A673 (cell line): ENCODE results near the gene C4B. TPM values are rescaled to one million over a fixed set of nuclear protein-coding genes. Genes with fewer than 3 reads are reported as not detected.

ENCODE experiments used
- BruUV-seq: library from RNA; stranded (reverse); fragments of 400-500 nt; replicated peaks from 2 replicates; lab custom pipeline; 2021; lab: Mats Ljungman, UMichigan
- CTCF ChIA-PET: fragments of 300-600 bp; sonication (Branson Sonifier 250); formaldehyde crosslinking; loops from one replicate; lab custom pipeline; 2022; ENCODE audit warnings: antibody characterized with exemption; lab: Charles Lee
- POLR2A ChIA-PET: fragments of 300-600 bp; sonication (Branson Sonifier 250); formaldehyde crosslinking; loops from one replicate; lab custom pipeline; 2022; ENCODE audit warnings: antibody characterized with exemption; ENCODE audit not compliant: low non-redundant PET; lab: Charles Lee
- DNase-seq: peaks from one replicate; pipeline ENCODE4 v3.0.0-alpha.2; 2015; ENCODE audit warnings: low spot score
- H3K27ac ChIP-seq: fragments of 200-600 bp; sonication (generic); 2 replicates; pipeline ENCODE4 v1.5.1; 2016; ENCODE audit warnings: mixed run types, low read depth, mild to moderate bottlenecking, mixed read lengths, antibody characterized with exemption, low read length; ENCODE audit not compliant: poor library complexity, severe bottlenecking
- H3K27me3 ChIP-seq: fragments of 200-600 bp; sonication (generic); replicated peaks from 2 replicates; pipeline ENCODE4 v1.6.1; 2017; ENCODE audit warnings: mixed run types, low read depth, mild to moderate bottlenecking, mixed read lengths, antibody characterized with exemption, low read length; ENCODE audit not compliant: insufficient read depth, poor library complexity
- H3K36me3 ChIP-seq: fragments of 200-600 bp; sonication (generic); 2 replicates; pipeline ENCODE4 v1.6.1; 2016; ENCODE audit warnings: mixed run types, mild to moderate bottlenecking, mixed read lengths, antibody characterized with exemption, low read length; ENCODE audit not compliant: insufficient read depth, poor library complexity, severe bottlenecking
- H3K4me1 ChIP-seq: fragments of 200-600 bp; sonication (generic); 2 replicates; pipeline ENCODE4 v1.6.1; 2017; ENCODE audit warnings: mixed run types, mild to moderate bottlenecking, mixed read lengths, antibody characterized with exemption, low read length; ENCODE audit not compliant: insufficient read depth, poor library complexity, severe bottlenecking
- H3K4me3 ChIP-seq: fragments of 200-600 bp; sonication (generic); 2 replicates; pipeline ENCODE4 v1.5.1; 2016; ENCODE audit warnings: low read depth, mixed run types, mild to moderate bottlenecking, mixed read lengths, low read length; ENCODE audit not compliant: poor library complexity, severe bottlenecking
- H3K9me3 ChIP-seq: fragments of 200-600 bp; sonication (generic); 2 replicates; pipeline ENCODE4 v1.6.1; 2016; ENCODE audit warnings: mixed run types, low read depth, mild to moderate bottlenecking, mixed read lengths, antibody characterized with exemption, low read length; ENCODE audit not compliant: poor library complexity, severe bottlenecking
- EZH2 ChIP-seq: fragments of 200-600 bp; sonication (generic); IDR thresholded peaks from 2 replicates; pipeline ENCODE4 v1.6.1; 2017; ENCODE audit warnings: borderline replicate concordance, low read depth, mild to moderate bottlenecking, mixed read lengths, antibody characterized with exemption, low read length; ENCODE audit not compliant: poor library complexity, severe bottlenecking
- intact Hi-C: fragments of 100-400 bp; cut with micrococcal nuclease; formaldehyde crosslinking; loops from one replicate; pipeline ENCODE4 v1.10.0; 2022; ENCODE audit not compliant: unreplicated experiment
- total RNA-seq: library from RNA; stranded (reverse); gene quantifications from 2 replicates; pipeline ENCODE4 v1.2.3, GENCODE V29; 2021
- TF ChIP-seq, protein P1 (sequence below): fragments of 300-800, 200-600 bp; sonication (generic); conservative IDR thresholded peaks from 2 replicates; pipeline ENCODE4 v1.5.1; 2017; ENCODE audit warnings: low read depth, mild to moderate bottlenecking, antibody characterized with exemption, low read length, moderate library complexity, mixed read lengths

The C4B gene
- total RNA-seq, 1 experiment from 2014 or later, result 2.2 TPM

DNA sequence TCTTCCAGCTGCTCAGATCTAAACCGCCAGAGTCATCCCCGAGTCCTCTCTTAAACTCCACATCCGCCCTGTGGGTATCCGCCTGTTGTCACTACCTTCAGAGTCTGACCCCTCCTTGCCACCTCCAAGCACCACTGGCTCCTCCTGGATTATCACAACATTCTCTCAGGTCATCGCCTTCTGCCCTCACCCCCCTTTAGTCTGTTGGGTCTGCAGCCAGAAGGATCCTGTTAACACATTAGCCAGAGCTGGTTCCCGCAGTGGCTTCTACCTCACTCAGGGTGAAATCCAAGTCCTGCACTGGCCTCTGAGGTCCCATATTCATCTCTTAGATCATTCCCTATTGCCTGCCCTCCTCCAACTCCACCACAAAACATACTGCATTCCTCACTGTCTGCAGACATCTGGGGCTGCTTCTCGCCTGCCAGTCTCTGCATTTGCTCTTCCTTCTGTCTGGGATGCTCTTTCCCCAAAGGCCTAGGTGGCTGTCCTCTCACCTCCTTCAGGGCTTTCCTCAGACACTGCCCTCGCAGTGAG lies 60.5 kb downstream of the C4B start:
- Histone ChIP-seq H3K4me1 (no peaks in the 10 kb centered on the region), H3K27me3 (no peaks in the 10 kb centered on the region), H3K9me3 (no peaks in the 10 kb centered on the region), H3K36me3 (no peaks in the 10 kb centered on the region), H3K4me3 (no peak overlapping the region), H3K27ac (no peak overlapping the region)
- POLR2A ChIA-PET, result no interaction called here
- no TSS peak for BruUV-seq
- intact Hi-C loops, result no loop called here
- no peak for TF ChIP-seq EZH2
- TF ChIP-seq, protein P1, sequence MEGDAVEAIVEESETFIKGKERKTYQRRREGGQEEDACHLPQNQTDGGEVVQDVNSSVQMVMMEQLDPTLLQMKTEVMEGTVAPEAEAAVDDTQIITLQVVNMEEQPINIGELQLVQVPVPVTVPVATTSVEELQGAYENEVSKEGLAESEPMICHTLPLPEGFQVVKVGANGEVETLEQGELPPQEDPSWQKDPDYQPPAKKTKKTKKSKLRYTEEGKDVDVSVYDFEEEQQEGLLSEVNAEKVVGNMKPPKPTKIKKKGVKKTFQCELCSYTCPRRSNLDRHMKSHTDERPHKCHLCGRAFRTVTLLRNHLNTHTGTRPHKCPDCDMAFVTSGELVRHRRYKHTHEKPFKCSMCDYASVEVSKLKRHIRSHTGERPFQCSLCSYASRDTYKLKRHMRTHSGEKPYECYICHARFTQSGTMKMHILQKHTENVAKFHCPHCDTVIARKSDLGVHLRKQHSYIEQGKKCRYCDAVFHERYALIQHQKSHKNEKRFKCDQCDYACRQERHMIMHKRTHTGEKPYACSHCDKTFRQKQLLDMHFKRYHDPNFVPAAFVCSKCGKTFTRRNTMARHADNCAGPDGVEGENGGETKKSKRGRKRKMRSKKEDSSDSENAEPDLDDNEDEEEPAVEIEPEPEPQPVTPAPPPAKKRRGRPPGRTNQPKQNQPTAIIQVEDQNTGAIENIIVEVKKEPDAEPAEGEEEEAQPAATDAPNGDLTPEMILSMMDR, result no peak
- CTCF ChIA-PET, result no interaction called here
- DNase-seq, result no peak

DNA sequence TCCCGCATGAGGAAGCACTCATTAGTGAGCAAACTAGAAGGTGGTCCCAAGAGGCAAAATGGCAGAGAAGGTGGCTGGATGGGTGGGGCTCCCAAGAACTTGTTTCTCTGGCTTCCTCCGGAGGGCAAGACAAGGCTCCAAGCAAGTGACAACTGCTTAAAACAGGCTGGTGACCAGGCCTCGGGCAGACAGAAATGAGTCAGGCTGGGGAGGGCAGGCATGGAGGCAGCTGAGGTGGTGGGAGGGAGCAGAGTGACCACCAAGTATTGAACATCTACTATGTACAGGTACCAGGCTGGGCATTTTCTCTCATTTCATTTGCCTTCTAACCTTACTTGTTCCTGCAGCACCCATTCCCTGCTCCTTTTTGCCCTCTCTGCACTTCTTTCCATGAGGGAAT lies 61.2 kb downstream of the C4B start:
- no peaks in the 10 kb centered on the region for H3K36me3 ChIP-seq
- intact Hi-C loops, result no loop called here
- H3K27ac ChIP-seq, result no peak overlapping the region
- no peaks in the 10 kb centered on the region for H3K9me3 ChIP-seq
- no peaks in the 10 kb centered on the region for H3K4me1 ChIP-seq
- no TSS peak for BruUV-seq
- H3K4me3 ChIP-seq, result no peak overlapping the region
- no peak for DNase-seq
- TF ChIP-seq, protein P1, result no peak
- TF ChIP-seq EZH2, result no peak
- CTCF ChIA-PET, result no interaction called here
- no peaks in the 10 kb centered on the region for H3K27me3 ChIP-seq
- POLR2A ChIA-PET, result no interaction called here

DNA sequence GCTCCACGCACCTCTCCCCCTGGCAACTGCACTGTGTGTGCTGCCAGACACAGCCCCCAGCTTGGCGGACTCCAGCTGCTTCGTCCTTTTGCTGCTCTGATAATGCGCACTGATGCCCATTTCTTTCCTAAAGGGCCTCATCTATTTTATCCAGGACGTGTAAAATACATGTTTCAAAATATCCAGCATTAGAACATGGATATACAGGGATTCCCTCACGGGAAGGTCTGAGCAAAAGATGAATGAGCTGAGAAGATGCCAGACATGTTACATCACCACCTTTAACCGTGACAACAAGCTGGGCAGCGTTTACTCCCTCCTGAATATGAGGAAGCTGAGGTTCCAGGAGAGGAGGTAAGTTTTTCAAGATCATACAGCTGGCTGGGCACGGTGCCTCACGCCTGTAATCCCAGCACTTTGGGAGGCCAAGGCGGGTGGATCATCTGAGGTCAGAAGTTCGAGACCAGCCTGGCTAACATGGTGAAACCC lies 61.8 kb downstream of the C4B start:
- no peaks in the 10 kb centered on the region for H3K36me3 ChIP-seq
- no peak overlapping the region for H3K27ac ChIP-seq
- H3K27me3 ChIP-seq, result no peaks in the 10 kb centered on the region
- no peaks in the 10 kb centered on the region for H3K4me1 ChIP-seq
- no peak overlapping the region for H3K4me3 ChIP-seq
- CTCF ChIA-PET, result no interaction called here
- intact Hi-C loops, result no loop called here
- H3K9me3 ChIP-seq, result no peaks in the 10 kb centered on the region
- no TSS peak for BruUV-seq
- DNase-seq, result no peak
- TF ChIP-seq EZH2, result no peak
- TF ChIP-seq, protein P1, result no peak
- POLR2A ChIA-PET, result no interaction called here
